ENCODE results near the gene CCDC24. TPM values are rescaled to one million over a fixed set of nuclear protein-coding genes. Genes with fewer than 3 reads are reported as not detected.

CCDC24 gene
- total RNA-seq, 4 donors from 2014 or later: 3.1 to 10.6 (median 7.0) TPM; not detected in 1

DNA sequence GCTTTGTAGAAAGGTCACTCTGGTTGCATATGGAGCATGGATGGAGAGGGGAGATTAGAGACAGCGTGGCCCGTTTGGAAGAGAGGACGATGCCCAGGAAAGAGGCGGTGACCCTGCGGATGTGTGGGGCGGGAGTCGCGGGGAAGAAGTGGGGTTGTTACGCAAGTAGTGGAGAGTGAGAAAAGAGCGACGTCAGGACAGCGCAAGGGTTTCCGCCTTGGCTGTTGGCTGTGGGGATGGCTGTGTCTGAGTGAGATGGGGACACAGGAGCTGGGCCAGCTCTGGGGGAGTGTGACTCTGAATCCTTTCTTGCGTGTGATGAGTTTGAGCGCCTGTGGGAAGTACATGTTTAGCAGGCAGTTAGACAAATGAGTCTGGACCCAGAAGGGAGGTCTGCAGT is 8.6 kb upstream of the CCDC24 start:
- Histone ChIP-seq H3K9me3 (no peaks in the 10 kb centered on the region), H3K27ac (no peak overlapping the region), H3K4me1 (no peaks in the 10 kb centered on the region), H3K4me3 (no peak overlapping the region), H3K36me3 (no peaks in the 10 kb centered on the region), H3K27me3 (no peaks in the 10 kb centered on the region)
- peak in 1 of 2 donors; percentile 13 for DNase-seq
- intact Hi-C loops (cut with DNase I; ENCODE audit: low total_unique reads): no loop called here
- TF ChIP-seq POLR2A (IDR thresholded peaks at IDR 0.05): no peak
- TF ChIP-seq CTCF (IDR thresholded peaks at IDR 0.05): no peak

DNA sequence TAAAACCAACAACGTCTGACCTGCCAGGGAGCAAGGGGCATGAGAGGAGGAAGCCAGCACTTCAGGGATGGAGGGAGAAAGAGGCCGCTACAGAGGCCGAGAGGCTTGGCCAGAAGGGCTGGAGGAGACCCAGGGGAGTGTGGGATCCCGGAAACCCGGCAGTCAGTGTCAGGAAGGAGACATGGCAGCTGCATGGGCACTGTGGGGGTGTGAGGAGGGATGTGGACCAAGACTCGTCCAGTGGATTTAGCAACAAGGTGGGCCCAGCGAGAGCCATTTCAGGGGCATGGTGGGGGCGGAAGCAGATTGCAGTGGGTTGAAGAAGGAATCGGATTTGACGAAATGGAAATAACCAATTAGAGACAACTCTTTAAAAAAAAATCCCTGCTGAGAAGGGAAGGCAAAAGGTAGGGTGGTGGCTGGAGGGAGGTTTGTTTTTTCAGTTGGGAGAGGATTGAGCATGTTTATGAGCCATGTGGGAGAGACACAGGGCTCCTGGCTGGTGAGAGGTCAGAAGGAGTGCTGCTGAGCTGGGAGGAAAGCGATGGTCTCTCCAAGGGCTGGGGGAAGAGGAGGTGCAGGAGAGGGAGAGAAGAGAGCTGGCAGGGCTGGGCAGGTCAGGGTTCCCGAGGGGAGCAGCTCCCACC is 8.0 kb upstream of the CCDC24 start:
- H3K36me3 ChIP-seq: no peaks in the 10 kb centered on the region
- TF ChIP-seq POLR2A (IDR thresholded peaks at IDR 0.05): no peak
- H3K9me3 ChIP-seq: no peaks in the 10 kb centered on the region
- intact Hi-C loops (cut with DNase I; ENCODE audit: low total_unique reads): no loop called here
- H3K4me3 ChIP-seq: no peak overlapping the region
- DNase-seq: peak in 1 of 2 donors; percentile 13
- H3K27me3 ChIP-seq: no peaks in the 10 kb centered on the region
- H3K4me1 ChIP-seq: no peaks in the 10 kb centered on the region
- no peak overlapping the region for H3K27ac ChIP-seq

GRCh38 chr1:43984855-43985254 is 6.5 kb upstream of the CCDC24 start:
- Histone ChIP-seq H3K27me3 (no peaks in the 10 kb centered on the region), H3K9me3 (no peaks in the 10 kb centered on the region), H3K4me1 (no peaks in the 10 kb centered on the region), H3K4me3 (no peak overlapping the region), H3K27ac (no peak overlapping the region), H3K36me3 (no peaks in the 10 kb centered on the region)
- intact Hi-C loops (cut with DNase I; ENCODE audit: low total_unique reads): no loop called here
- TF ChIP-seq POLR2A (IDR thresholded peaks at IDR 0.05): no peak
- no peak for TF ChIP-seq CTCF (IDR thresholded peaks at IDR 0.05)
- peak in 1 of 2 donors; percentile 13 for DNase-seq

DNA sequence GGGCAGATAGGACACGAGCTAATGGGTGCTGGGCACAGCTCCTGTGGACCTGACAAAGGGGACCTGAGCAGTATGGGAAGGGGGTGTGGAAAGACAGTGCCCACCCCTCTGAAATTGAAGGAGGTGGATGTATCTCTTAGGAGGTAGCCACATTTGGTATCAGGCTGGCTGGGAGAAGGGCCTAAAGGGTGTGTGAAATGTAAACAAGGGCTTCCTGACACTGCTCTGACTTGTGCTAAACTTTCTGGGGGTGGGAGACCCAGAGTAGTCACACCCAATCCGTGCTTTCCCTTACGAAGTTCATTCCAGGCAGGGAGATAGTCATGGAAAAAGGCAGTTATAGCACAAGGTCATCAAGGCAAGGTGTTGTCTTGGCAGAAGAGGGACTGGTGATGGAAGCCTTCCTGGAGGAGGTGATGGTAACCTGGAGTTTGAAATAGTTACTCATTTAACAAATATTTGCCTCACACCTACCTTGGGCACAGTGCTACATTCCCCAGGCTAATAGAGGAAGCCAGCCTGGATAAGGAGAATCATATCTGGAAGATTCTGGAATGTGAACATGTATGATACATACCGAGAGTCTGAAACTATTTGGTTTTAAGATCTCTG is 5.3 kb upstream of the CCDC24 start:
- Histone ChIP-seq H3K9me3 (no peaks in the 10 kb centered on the region), H3K27me3 (no peaks in the 10 kb centered on the region), H3K4me3 (no peak overlapping the region), H3K4me1 (no peaks in the 10 kb centered on the region), H3K36me3 (no peaks in the 10 kb centered on the region), H3K27ac (no peak overlapping the region)
- intact Hi-C loops (cut with DNase I; ENCODE audit: low total_unique reads): no loop called here
- TF ChIP-seq CTCF (IDR thresholded peaks at IDR 0.05) (no peak), POLR2A (IDR thresholded peaks at IDR 0.05) (no peak)
- no peak for DNase-seq

DNA sequence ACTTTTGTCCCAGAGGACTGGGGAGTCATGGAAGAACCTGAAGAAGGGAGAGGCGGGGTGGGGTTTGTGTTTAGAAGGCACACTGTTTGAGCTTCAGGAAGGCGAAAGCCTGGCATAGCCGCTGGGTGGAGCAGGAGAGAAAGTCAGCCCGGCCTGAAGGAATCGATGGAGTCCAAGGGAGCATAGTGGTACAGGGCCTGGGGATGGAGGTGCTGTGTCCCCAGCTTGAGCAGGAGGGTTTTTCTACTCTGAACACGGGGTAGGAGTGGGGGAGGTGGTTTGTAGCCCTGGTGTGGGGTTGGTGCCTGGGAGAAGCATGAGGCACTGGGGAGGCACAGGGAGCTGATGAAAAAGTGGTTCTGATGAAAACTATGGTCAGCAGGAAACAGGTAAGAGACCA is 4.7 kb upstream of the CCDC24 start:
- no peak overlapping the region for H3K4me3 ChIP-seq
- no peak overlapping the region for H3K27ac ChIP-seq
- intact Hi-C loops (cut with DNase I; ENCODE audit: low total_unique reads): no loop called here
- H3K27me3 ChIP-seq: no peaks in the 10 kb centered on the region
- no peaks in the 10 kb centered on the region for H3K36me3 ChIP-seq
- TF ChIP-seq POLR2A (IDR thresholded peaks at IDR 0.05): no peak
- TF ChIP-seq CTCF (IDR thresholded peaks at IDR 0.05): no peak
- H3K9me3 ChIP-seq: no peaks in the 10 kb centered on the region
- no peaks in the 10 kb centered on the region for H3K4me1 ChIP-seq
- no peak for DNase-seq
